GM12892 (cell line): ENCODE data around the gene RASSF4.

Source experiments
- POLR2A ChIP-seq: IDR thresholded peaks from 2 replicates; pipeline ENCODE4 v1.6.1; 2011; ENCODE audit warnings: low read depth, low read length, control low read depth
- POLR2AphosphoS5 ChIP-seq: IDR thresholded peaks from 2 replicates; pipeline ENCODE4 v1.6.1; 2011; ENCODE audit warnings: low read depth, low read length, control low read depth

DNA sequence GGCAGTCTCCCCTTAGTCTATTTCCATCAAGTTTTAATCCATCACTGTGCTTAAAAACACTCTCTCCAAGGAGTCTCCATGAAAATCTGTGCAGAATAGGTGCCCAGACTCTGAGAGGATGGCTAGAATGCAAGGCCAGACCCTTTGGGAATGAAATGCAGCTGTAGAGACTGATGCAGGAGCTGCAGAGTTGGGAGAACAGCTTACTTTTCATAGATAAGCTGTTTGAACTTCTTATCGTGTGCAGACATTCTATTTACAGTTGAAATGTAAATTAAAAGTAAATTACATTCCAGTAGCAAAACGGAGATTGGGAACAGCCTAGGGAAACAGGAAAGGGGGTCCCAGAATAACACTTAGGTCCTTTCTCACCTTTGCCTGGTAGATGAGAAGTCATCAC is 56.0 kb downstream of the RASSF4 start:
- TF ChIP-seq POLR2AphosphoS5 (no peak), POLR2A (no peak)
